DMS114 treated with DMSO at 0.1 percent for 48 hours (cell line): ENCODE results near the gene CTNNA3.

Source experiments
- DNase-seq: peaks from one replicate; lab custom pipeline; 2025; ENCODE audit not compliant: unreplicated experiment; lab: John Stamatoyannopoulos, UW

CTNNA3 gene

GRCh38 chr10:67045404-67045803 is 650.6 kb downstream of the CTNNA3 start:
- DNase-seq = no peak

DNA sequence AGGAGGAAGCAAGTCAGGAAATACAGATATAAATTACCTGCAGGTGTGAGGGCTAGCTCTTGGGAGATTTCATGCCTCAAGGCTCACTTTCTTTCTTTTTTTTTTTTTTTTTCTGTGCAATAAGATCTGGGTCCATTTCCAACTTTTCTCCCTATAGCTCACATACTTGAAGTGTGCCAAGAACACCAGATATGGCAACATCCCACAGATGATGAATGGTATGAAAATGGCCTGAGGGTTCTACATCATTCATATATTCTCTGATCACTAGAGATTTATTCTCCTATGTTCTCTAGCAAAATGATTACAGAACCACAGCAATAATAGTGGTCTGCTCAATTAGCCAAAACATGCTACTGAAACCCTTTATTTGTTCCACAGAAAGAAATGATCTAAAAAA is 653.0 kb downstream of the CTNNA3 start:
- no peak for DNase-seq

DNA sequence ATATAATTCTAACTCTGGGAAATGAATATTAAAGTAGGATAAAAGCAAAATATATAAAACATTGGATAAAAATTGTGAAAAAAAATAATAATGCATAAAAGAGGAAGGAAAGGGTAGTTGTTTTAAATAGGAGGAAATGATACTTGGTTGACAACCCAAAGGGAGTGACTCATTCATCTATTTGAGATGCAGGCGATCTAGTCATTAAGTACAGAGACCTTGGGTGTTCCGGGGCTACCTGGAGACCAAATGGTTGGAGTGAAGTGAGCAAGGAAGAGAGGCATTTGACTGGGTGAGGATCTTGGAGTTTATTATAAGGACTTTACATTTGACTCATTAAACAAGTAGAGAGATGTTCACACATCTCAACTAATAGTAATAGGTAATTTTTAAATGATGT is 659.2 kb downstream of the CTNNA3 start:
- DNase-seq = no peak

- no peak for DNase-seq
These were observed 662.1 kb downstream of the CTNNA3 start for GRCh38 chr10:67033878-67034277.

DNA sequence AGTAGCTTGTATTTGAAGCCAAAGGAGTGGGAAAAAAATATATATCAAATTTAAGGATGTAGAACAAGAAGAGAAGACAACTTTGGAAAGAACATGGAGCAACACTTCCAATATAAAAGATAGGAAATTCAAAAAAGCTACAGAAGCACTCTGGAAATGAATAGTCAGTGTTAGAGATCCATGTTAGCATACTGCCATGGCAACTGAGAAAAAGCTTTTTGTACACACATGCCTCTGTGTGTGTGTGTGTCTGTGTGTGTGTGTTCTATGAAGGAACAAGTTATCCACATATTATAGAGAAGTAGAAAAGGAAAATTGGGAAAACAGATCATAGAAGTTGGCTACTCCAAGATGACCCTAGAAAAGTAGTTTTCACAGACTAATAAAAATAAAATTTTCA is 673.9 kb downstream of the CTNNA3 start:
- DNase-seq = no peak

GRCh38 chr10:67017218-67017617 is 678.8 kb downstream of the CTNNA3 start:
- no peak for DNase-seq

- no peak for DNase-seq
These were observed 680.8 kb downstream of the CTNNA3 start for GRCh38 chr10:67015225-67015624.

GRCh38 chr10:67011981-67012380 is 684.0 kb downstream of the CTNNA3 start:
- DNase-seq = no peak

DNA sequence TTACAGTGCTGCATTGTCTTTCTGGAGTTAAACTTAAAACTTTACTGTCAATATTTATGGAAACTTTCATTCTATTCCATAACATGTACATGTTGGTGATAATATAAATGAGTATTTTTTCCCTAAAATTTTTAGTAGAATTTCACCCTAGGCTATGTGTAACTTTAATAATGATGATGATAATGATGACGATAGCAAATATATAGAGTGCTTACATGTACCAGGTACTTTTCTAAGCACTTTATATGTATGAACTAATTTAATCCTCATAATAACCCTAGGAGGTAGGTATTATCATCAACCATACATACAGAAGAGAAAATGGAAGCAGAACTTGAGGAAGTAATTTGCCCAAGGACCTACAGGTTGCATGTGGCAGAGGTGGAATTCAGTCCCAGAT is 684.5 kb downstream of the CTNNA3 start:
- no peak for DNase-seq

GRCh38 chr10:67005981-67006380 is 690.0 kb downstream of the CTNNA3 start:
- DNase-seq = no peak

DNA sequence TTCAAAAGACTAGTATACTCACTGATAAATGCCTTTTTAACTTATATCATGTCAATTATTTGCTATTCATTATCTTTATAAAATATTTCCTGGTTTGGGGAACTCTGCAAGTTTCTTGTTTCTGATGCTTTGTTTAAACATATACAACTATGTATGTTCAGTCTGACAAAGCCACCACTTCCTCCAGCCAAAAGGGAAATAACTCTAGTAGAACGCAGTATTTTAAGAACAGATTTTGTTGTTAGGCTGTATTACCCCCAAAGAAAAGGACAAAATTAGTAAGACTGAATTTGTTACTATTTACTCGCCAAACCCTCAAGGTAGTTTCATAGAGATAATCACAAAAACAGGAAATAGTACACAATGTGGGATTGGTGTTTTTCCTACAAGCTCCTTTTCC is 691.3 kb downstream of the CTNNA3 start:
- no peak for DNase-seq

GRCh38 chr10:66999762-67000545 is 696.0 kb downstream of the CTNNA3 start:
- no peak for DNase-seq

DNA sequence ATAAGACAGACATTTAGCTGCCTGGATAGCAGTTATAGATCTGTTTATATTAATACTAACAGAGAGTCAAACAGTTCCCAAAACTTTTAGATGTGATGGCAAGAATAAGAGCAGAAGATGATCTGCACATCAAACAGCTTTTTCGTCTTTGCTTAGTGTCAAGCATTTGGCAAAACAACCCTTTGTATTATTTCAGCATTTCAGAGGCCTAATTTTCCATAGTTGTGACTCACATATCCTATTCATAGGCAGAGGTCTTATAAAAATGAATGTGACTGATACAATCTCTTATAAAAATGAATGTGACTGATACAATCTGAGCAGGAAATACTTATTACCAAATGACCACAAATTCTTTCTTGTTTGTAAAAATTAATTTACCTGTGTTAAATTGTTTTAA is 699.0 kb downstream of the CTNNA3 start:
- DNase-seq = no peak

DNA sequence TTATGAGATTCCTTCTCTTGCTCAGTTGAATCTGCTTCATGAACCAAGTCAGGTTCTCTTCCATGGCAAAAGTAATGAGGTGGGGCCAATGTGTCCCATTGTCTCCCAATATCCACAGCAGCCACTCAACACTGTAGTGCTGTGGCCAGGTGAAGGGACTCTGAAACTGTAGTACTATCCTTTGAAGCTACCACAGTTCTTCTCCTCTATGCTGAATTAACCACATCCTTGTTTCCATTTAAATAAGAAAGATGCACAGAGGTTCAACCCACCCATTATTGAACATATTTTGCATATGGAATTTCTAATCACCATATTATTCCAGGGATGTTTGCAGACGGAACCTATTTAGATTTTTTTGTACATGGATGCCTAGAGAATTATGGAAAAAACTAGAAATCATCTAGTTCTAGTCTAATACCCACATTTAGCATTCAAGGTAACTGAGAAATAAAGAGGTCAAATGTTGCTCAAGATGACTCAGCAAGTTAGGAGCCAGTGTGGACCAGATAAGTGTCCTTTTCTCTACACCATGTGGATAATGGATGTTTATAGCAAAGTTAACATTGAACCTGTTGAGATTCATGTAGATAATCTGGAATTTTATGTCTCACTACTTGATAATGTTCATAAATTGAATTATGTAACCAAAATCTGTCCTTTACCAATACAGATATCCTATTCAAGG is 705.7 kb downstream of the CTNNA3 start:
- DNase-seq = no peak

GRCh38 chr10:66983475-66983818 is 712.5 kb downstream of the CTNNA3 start:
- DNase-seq = no peak

GRCh38 chr10:66982792-66983474 is 713.1 kb downstream of the CTNNA3 start:
- DNase-seq = no peak

DNA sequence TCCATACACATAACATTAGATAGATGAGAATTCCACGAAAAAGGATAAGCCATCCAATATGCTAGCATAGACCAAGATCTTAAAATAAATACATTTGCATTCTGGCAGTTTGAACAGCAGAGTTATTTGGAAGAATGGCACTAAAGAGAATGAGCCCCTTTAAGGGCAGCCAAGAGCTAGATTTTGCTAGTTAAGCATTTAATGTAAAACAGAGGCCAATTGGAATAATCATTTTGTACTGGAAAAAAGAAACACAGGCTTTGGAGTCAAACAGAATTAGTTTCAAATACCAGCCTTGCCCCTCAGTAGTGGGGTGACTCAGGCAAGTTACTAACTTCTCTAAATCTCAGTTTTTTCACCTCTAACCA is 714.0 kb downstream of the CTNNA3 start:
- DNase-seq = no peak

GRCh38 chr10:66981361-66982052 is 714.5 kb downstream of the CTNNA3 start:
- DNase-seq = no peak

- no peak for DNase-seq
These were observed 715.7 kb downstream of the CTNNA3 start for GRCh38 chr10:66980246-66980815.

GRCh38 chr10:66964946-66965345 is 731.0 kb downstream of the CTNNA3 start:
- no peak for DNase-seq

DNA sequence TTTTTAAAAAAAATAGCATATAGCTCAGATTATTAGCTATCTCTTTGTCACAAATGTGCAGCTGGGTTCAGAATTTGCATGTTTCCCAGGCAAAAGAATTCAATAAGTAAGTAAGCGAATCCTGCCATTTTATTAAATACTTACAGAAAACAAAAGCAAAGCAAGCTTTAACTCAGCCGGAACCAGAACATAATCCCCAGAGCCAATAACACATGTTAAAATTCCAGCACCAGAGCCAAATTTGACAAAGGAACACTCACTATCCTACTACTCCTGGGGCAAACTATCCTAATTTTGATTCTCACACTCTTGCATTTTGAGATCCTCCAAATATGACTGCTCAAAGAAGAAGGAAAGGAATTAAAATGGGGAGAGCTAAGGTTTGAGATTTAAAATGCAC is 737.5 kb downstream of the CTNNA3 start:
- no peak for DNase-seq
